ENCODE data around the gene SNAI3.
A peak's percentile ranks its signal among the peaks of the same experiment; 100 is the strongest.

Gene SNAI3

GRCh38 chr16:88640039-88640495 lies 46.2 kb downstream of the SNAI3 start:
- no peak overlapping the region for H3K9ac ChIP-seq (ENCODE audit: low read length)
- H3K4me2 ChIP-seq (ENCODE audit: low read depth, low read length, poor library complexity, severe bottlenecking), result no peak overlapping the region
- no peak overlapping the region for H2AFZ ChIP-seq (ENCODE audit: low read depth, low read length, severe bottlenecking)

DNA sequence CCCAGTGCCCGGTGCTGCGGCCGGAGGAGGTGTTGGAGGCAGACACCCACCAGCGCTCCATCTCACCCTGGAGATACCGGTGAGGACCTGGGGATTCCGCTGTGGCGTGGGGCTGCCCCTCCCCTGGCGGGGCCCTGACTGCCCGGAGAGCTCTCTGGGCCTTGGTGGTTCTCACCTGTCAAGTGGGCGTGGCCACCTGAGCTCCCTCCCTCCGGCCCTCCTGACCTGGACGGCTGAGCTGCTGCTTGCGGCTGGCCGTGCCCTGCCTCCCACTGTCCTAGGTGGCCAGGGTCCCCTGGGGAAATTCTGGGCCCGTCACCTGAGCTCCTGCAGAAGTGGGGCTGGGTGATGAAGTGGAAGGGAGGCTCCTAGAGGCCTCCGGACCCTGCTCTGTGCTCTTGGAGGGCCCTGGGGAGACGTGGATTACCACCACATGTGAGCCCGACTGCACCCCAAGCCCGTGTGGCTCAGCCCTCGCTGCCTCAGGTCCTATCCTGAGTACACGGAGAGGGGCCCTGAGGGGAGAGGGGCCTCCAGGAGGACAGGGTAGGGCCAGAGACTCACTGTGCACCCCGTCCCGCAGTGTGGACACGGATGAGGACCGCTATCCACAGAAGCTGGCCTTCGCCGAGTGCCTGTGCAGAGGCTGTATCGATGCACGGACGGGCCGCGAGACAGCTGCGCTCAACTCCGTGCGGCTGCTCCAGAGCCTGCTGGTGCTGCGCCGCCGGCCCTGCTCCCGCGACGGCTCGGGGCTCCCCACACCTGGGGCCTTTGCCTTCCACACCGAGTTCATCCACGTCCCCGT lies 46.9 kb downstream of the SNAI3 start:
- Histone ChIP-seq H3K79me2 (ENCODE audit: insufficient read depth, low read length) (no peaks in the 10 kb centered on the region), H3K4me2 (ENCODE audit: low read depth, low read length, poor library complexity, severe bottlenecking) (no peak overlapping the region), H3K9me3 (ENCODE audit: insufficient read depth, low read length) (peaks cover 14% of the 10 kb centered on the region; the same call in 1 of the 2 replicates), H3K27me3 (ENCODE audit: low read length) (no peaks in the 10 kb centered on the region), H3K9ac (ENCODE audit: low read length) (no peak overlapping the region), H4K20me1 (ENCODE audit: low read depth, low read length) (no peaks in the 10 kb centered on the region; the same call in 1 of the 2 replicates), H3K9me2 (replicated peaks; ENCODE audit: insufficient read depth, low read length) (no peaks in the 10 kb centered on the region), H3K36me3 (ENCODE audit: low read length) (no peaks in the 10 kb centered on the region), H3K27ac (ENCODE audit: low read depth, low read length) (no peak overlapping the region), H3F3A (ENCODE audit: insufficient read depth) (peaks cover 12% of the 10 kb centered on the region), H3K4me3 (ENCODE audit: insufficient read depth, low read length, poor library complexity, severe bottlenecking) (no peak overlapping the region), H2AFZ (ENCODE audit: low read depth, low read length, severe bottlenecking) (no peak overlapping the region)
- TF ChIP-seq EZH2phosphoT487 (conservative IDR thresholded peaks at IDR 0.05; ENCODE audit: low read length) (no peak), CTCF (IDR thresholded peaks at IDR 0.05; ENCODE audit: insufficient read depth, low read length, poor library complexity, severe bottlenecking) (no peak)

More at GRCh38 chr16:88640039-88640495, 46.2 kb downstream of the SNAI3 start:
- no peaks in the 10 kb centered on the region for H3K27me3 ChIP-seq (ENCODE audit: low read length)
- TF ChIP-seq EZH2phosphoT487 (conservative IDR thresholded peaks at IDR 0.05; ENCODE audit: low read length), result peak; percentile 88; the same call in 1 of the 2 replicates
- no peak for TF ChIP-seq CTCF (IDR thresholded peaks at IDR 0.05; ENCODE audit: insufficient read depth, low read length, poor library complexity, severe bottlenecking)
- peaks cover 11% of the 10 kb centered on the region for H3F3A ChIP-seq (ENCODE audit: insufficient read depth)
- H3K9me3 ChIP-seq (ENCODE audit: insufficient read depth, low read length), result peaks cover 14% of the 10 kb centered on the region; the same call in 1 of the 2 replicates
- no peak overlapping the region for H3K4me3 ChIP-seq (ENCODE audit: insufficient read depth, low read length, poor library complexity, severe bottlenecking)
- no peaks in the 10 kb centered on the region for H3K79me2 ChIP-seq (ENCODE audit: insufficient read depth, low read length)
- H4K20me1 ChIP-seq (ENCODE audit: low read depth, low read length), result no peaks in the 10 kb centered on the region; the same call in 1 of the 2 replicates
- no peaks in the 10 kb centered on the region for H3K9me2 ChIP-seq (replicated peaks; ENCODE audit: insufficient read depth, low read length)
- no peaks in the 10 kb centered on the region for H3K36me3 ChIP-seq (ENCODE audit: low read length)
- H3K27ac ChIP-seq (ENCODE audit: low read depth, low read length), result no peak overlapping the region

DNA sequence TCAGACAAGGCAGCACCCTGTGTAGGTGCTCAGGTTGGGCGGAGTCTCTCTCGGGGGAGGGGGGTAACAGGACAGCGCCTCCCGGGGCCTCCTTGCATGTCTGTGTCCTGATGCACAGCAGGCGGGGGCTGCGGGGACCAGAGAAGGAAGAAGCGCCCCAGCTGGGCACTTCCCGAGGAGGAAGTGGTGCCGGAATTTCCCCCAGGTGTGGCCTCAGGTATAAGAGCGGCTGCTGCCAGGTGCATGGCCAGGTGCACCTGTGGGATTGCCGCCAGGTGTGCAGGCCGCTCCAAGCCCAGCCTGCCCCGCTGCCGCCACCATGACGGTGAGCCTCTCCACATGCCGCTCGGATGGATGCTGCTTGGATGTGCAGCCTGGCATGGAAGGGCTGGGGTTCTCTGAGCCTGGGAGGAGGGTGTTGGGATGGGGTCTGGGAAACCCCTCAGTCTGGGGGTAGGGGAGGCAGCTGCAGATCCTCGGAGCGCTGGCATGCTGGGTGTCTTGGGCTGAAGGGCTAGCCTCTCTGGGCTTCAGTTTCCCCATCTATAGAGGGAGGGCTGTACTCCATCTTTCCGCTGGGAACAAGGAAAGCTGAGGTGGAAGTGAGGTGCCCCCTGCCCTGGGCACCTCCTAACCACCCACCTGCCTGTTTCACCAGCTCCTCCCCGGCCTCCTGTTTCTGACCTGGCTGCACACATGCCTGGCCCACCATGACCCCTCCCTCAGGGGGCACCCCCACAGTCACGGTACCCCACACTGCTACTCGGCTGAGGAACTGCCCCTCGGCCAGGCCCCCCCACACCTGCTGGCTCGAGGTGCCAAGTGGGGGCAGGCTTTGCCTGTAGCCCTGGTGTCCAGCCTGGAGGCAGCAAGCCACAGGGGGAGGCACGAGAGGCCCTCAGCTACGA lies 47.7 kb downstream of the SNAI3 start, which contains the start of gene IL17C:
IL17C (plus strand) TSS at position 250 of the 908 bp plus-strand sequence; CDS start at position 320, 70 bp downstream.
- no peak within 1 kb of the TSS for H3K9ac ChIP-seq (ENCODE audit: low read length)
- peaks cover 19% of the 10 kb centered on the region for H3F3A ChIP-seq (ENCODE audit: insufficient read depth)
- H3K79me2 ChIP-seq (ENCODE audit: insufficient read depth, low read length), result no peaks in the 10 kb centered on the region
- no peak for TF ChIP-seq EZH2phosphoT487 (conservative IDR thresholded peaks at IDR 0.05; ENCODE audit: low read length)
- no peak within 1 kb of the TSS for H3K27ac ChIP-seq (ENCODE audit: low read depth, low read length)
- no peaks in the 10 kb centered on the region for H4K20me1 ChIP-seq (ENCODE audit: low read depth, low read length)
- no peaks in the 10 kb centered on the region for H3K27me3 ChIP-seq (ENCODE audit: low read length)
- H3K4me2 ChIP-seq (ENCODE audit: low read depth, low read length, poor library complexity, severe bottlenecking), result no peak within 1 kb of the TSS
- peaks cover 14% of the 10 kb centered on the region; the same call in 1 of the 2 replicates for H3K9me3 ChIP-seq (ENCODE audit: insufficient read depth, low read length)
- H3K4me3 ChIP-seq (ENCODE audit: insufficient read depth, low read length, poor library complexity, severe bottlenecking), result no peak within 1 kb of the TSS
- H3K9me2 ChIP-seq (replicated peaks; ENCODE audit: insufficient read depth, low read length), result no peaks in the 10 kb centered on the region
- H2AFZ ChIP-seq (ENCODE audit: low read depth, low read length, severe bottlenecking), result no peak within 1 kb of the TSS
- no peaks in the 10 kb centered on the region for H3K36me3 ChIP-seq (ENCODE audit: low read length)

Measured in SU-DHL-6 (cell line).